HG03135 (cell line): ENCODE data around the gene MORN1.
A peak's percentile ranks its signal among the peaks of the same experiment; 100 is the strongest.

ENCODE experiments used
- ATAC-seq: cut with Tn5 transposase; IDR thresholded peaks from one replicate; pipeline ENCODE4 v1.9.1; 2021; ENCODE audit warnings: mild to moderate bottlenecking, moderate library complexity; ENCODE audit not compliant: unreplicated experiment

Gene MORN1

GRCh38 chr1:2311184-2312032 is 79.9 kb downstream of the MORN1 start:
- no peak for ATAC-seq

GRCh38 chr1:2310332-2311183 is 80.8 kb downstream of the MORN1 start:
- ATAC-seq, result no peak

GRCh38 chr1:2308844-2309243 is 82.5 kb downstream of the MORN1 start:
- ATAC-seq, result no peak

GRCh38 chr1:2307972-2308371 is 83.4 kb downstream of the MORN1 start:
- ATAC-seq, result no peak

- ATAC-seq, result no peak
These were observed 84.2 kb downstream of the MORN1 start for GRCh38 chr1:2307064-2307605.

GRCh38 chr1:2306151-2306978 is 85.0 kb downstream of the MORN1 start:
- no peak for ATAC-seq

GRCh38 chr1:2304921-2305681 is 86.3 kb downstream of the MORN1 start:
- ATAC-seq, result no peak

- ATAC-seq, result no peak
These were observed 87.1 kb downstream of the MORN1 start for GRCh38 chr1:2304282-2304681.

- ATAC-seq, result no peak
These were observed 87.6 kb downstream of the MORN1 start for GRCh38 chr1:2303781-2304180.

- ATAC-seq, result no peak
These were observed 88.2 kb downstream of the MORN1 start for GRCh38 chr1:2303016-2303775.

- ATAC-seq, result no peak
These were observed 88.9 kb downstream of the MORN1 start for GRCh38 chr1:2302292-2302925.

- ATAC-seq, result no peak
These were observed 89.6 kb downstream of the MORN1 start for GRCh38 chr1:2301607-2302291.

- ATAC-seq, result peak; percentile 44
These were observed 90.3 kb downstream of the MORN1 start for GRCh38 chr1:2300851-2301606.

GRCh38 chr1:2300004-2300771 is 91.2 kb downstream of the MORN1 start:
- peak; percentile 72 for ATAC-seq

- ATAC-seq, result no peak
These were observed 92.2 kb downstream of the MORN1 start for GRCh38 chr1:2299131-2299627.

GRCh38 chr1:2298685-2299084 is 92.7 kb downstream of the MORN1 start:
- ATAC-seq, result no peak
